OCI-LY1 (cell line): ENCODE measurements around the gene ACTG1.

ENCODE experiments used
- EZH2 ChIP-seq: fragments of 200-600 bp; sonication (generic), shearing (Covaris generic); IDR thresholded peaks from 2 replicates; pipeline ENCODE4 v1.8.0; 2017; ENCODE audit warnings: borderline replicate concordance, mixed run types, mild to moderate bottlenecking, antibody characterized with exemption, low read length, moderate library complexity, mixed read lengths
- TF ChIP-seq, protein P1 (sequence below): fragments of 200-600 bp; sonication (generic), shearing (Covaris generic); IDR thresholded peaks from 2 replicates; pipeline ENCODE4 v1.5.1; 2017; ENCODE audit warnings: mild to moderate bottlenecking, antibody characterized with exemption, low read length, moderate library complexity, mixed read lengths

DNA sequence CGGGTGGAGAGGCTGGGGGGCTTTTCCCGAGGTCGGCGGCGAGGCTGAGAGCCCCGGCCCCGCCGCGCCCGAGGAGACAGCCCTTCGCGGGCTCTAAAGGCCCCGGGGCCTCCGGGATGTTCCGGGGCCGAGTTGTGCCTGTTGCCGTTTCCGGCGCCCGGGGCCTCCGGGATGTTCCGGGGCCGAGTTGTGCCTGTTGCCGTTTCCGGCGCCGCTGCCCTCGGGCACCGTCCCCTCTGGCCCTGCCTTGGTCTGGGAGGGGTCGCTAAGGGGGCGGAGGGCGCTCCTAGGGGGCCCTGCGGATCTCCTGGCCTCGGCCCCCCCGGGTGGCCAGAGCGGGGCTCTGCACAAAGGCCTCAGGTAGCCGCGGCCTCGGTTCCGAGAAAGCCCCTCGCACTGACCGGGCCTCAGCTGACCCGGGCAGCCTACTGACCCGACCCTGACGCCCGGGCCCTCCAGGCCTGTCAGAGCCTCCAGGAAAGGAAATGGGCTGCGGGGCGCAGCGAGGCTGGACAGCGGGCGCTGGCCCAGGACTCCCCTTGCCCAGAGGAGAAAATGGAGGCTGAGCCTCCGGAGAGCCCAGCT, 24.2 kb downstream of the ACTG1 start:
- TF ChIP-seq, protein P1, sequence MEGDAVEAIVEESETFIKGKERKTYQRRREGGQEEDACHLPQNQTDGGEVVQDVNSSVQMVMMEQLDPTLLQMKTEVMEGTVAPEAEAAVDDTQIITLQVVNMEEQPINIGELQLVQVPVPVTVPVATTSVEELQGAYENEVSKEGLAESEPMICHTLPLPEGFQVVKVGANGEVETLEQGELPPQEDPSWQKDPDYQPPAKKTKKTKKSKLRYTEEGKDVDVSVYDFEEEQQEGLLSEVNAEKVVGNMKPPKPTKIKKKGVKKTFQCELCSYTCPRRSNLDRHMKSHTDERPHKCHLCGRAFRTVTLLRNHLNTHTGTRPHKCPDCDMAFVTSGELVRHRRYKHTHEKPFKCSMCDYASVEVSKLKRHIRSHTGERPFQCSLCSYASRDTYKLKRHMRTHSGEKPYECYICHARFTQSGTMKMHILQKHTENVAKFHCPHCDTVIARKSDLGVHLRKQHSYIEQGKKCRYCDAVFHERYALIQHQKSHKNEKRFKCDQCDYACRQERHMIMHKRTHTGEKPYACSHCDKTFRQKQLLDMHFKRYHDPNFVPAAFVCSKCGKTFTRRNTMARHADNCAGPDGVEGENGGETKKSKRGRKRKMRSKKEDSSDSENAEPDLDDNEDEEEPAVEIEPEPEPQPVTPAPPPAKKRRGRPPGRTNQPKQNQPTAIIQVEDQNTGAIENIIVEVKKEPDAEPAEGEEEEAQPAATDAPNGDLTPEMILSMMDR = no peak
- no peak for TF ChIP-seq EZH2
